GM13977 (cell line): ENCODE measurements around the gene MAD1L1.
"Not testable (repeated sequence)": the region's sequence is repeated elsewhere in the genome, so short reads cannot be mapped to it uniquely, and the experiment has no call there.

ENCODE experiments used
- DNase-seq: peaks from one replicate; pipeline ENCODE4 v3.0.0; 2012; ENCODE audit warnings: low spot score
- in situ Hi-C: fragments of 300-500 bp; cut with MboI; formaldehyde crosslinking; loops from one replicate; pipeline ENCODE4 v1.12.0; 2022; ENCODE audit warnings: low sequenced_read_pairs, low pct_unique_long_range_greater_than_20kb, mixed read lengths, inconsistent platforms; ENCODE audit not compliant: unreplicated experiment
- TF ChIP-seq, protein P1 (sequence below): IDR thresholded peaks from 2 replicates; pipeline ENCODE4 v1.5.1; 2012; ENCODE audit warnings: mild to moderate bottlenecking, control low read depth; ENCODE audit not compliant: insufficient read depth; ENCODE audit errors: extremely low read depth, missing control alignments

Gene MAD1L1

GRCh38 chr7:1970895-1971294 is 261.9 kb downstream of the MAD1L1 start:
- no peak for DNase-seq
- TF ChIP-seq, protein P1, sequence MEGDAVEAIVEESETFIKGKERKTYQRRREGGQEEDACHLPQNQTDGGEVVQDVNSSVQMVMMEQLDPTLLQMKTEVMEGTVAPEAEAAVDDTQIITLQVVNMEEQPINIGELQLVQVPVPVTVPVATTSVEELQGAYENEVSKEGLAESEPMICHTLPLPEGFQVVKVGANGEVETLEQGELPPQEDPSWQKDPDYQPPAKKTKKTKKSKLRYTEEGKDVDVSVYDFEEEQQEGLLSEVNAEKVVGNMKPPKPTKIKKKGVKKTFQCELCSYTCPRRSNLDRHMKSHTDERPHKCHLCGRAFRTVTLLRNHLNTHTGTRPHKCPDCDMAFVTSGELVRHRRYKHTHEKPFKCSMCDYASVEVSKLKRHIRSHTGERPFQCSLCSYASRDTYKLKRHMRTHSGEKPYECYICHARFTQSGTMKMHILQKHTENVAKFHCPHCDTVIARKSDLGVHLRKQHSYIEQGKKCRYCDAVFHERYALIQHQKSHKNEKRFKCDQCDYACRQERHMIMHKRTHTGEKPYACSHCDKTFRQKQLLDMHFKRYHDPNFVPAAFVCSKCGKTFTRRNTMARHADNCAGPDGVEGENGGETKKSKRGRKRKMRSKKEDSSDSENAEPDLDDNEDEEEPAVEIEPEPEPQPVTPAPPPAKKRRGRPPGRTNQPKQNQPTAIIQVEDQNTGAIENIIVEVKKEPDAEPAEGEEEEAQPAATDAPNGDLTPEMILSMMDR = no peak
- in situ Hi-C loops = no loop called here

- DNase-seq, in situ Hi-C loops: not testable (repeated sequence)
These were observed 262.5 kb downstream of the MAD1L1 start for GRCh38 chr7:1970285-1970660.

DNA sequence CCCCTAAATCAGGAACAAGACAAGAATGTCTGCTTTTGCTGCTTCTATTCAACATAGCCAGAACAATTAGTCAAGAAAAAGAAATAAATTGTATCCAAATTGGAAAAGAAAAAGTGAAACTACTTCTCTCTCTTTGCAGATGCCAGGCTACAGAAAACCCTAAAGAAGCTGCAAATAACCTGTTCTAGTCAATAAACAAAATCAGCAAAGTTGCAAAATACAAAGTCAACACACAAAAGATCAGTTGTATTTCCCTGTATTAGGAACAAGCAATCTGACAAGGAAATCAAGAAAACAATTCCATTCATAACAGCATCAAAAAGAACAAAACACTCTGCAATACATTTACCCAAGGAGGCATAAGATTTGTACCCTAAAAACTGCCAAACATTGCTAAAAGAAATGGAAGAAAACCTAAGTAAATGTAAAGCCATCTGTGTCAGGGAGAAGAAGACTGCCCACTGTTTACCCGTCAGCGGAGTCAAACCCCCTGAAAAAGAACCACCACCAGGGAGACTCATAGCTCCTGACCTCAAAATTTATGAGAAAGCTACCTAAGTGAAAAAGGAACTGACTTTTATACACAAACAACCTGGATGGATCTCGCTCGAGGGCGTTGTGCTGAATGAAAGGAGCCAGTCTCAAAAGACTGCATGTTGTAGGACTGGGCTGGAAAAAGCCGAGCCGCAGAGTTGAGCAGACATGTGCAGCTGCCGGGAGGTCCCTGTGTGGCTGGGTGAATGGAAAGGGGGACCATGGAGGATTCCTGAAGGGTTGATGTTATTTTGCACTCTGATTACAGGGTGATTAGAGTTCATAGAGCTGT is 263.1 kb downstream of the MAD1L1 start:
- in situ Hi-C loops = no loop called here
- DNase-seq = no peak
- TF ChIP-seq, protein P1 = no peak

GRCh38 chr7:1968397-1969111 is 264.2 kb downstream of the MAD1L1 start:
- in situ Hi-C loops = no loop called here
- no peak for DNase-seq
- TF ChIP-seq, protein P1 = no peak

DNA sequence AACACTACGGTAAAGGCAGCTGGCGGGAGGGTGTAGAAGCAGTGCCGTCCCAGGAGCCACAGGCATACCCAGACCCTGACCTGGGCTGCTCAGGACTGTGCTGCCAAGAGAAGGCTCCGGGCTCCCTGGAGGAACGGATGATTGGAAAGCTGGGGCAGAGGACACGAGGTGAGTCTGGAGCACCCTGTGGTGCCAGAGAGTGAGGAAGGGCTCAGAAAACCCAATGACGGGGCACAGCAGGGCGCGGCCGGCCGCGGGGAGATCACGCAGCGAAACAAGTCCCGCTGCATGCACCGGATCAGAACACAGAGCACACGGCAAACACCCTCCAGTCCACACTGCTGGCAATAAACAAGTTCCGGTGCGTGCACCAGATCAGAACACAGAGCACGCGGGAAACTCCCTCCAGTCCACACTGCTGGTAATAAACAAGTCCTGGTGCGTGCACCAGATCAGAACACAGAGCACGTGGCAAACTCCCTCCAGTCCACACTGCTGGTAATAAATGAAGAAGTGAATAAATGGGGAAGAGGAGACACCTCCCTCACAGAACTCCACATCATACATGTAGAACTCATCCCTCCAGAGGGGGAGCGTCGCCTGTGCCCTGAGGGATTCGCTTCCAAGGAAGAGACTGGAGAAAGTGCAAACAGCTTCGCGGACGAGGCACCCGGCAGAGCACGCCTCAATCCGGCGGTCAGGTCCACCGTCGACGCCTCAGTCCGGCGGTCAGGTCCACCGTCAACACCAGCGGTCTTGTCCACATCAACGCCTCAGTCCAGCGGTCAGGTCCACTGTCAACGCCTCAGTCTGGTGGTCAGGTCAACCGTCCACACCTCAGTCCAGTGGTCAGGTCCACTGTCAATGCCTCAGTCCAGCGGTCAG is 265.0 kb downstream of the MAD1L1 start:
- TF ChIP-seq, protein P1 = no peak
- no peak for DNase-seq
- in situ Hi-C loops = no loop called here

DNA sequence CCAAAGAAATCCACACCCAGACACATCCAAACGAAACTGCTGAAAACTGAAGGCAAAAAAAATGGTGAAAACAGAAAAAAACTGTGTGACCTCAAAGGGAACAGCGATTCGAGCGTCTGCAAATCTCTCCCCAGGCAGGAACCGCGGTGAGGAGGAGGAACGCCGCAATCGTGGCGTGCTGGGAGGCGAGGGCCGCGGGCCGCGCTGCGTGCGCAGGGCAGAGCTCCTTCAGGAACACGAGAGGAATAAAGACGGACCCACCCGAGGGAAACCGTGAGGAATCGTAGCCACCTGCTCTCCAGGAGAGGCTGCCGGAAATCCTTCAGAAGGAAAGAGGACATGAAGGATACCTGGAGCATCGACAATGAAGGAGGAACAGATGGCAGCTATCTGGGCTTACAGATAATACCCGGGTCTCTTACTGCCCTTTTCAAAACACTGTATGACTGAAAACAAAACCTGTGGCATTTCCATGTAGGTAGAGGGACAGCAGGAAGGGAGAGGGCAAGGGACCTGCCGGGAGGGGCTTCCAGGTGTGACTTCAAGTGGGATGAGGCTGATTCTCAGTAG is 266.0 kb downstream of the MAD1L1 start:
- in situ Hi-C loops = no loop called here
- no peak for DNase-seq
- TF ChIP-seq, protein P1 = no peak
